Neuron (in vitro differentiated cells): Measurements from ENCODE around the gene FAM131A.
"Not testable (repeated sequence)": the region's sequence is repeated elsewhere in the genome, so short reads cannot be mapped to it uniquely, and the experiment has no call there.

Source experiments
- H2AFZ ChIP-seq: one replicate; pipeline ENCODE4 v1.6.1; 2013; ENCODE audit warnings: low read depth, mild to moderate bottlenecking, inconsistent platforms, low read length, moderate library complexity
- H3K27me3 ChIP-seq: one replicate; pipeline ENCODE4 v1.6.1; 2013; ENCODE audit warnings: low read length; ENCODE audit not compliant: insufficient read depth
- H3K36me3 ChIP-seq: one replicate; pipeline ENCODE4 v1.6.1; 2013; ENCODE audit warnings: low read length; ENCODE audit not compliant: insufficient read depth
- H3K4me1 ChIP-seq: one replicate; pipeline ENCODE4 v1.6.1; 2013; ENCODE audit warnings: low read length; ENCODE audit not compliant: insufficient read depth
- H3K4me3 ChIP-seq: 2 replicates; pipeline ENCODE4 v1.5.1; 2013; ENCODE audit warnings: mild to moderate bottlenecking, low read length, moderate library complexity
- H3K9me3 ChIP-seq: one replicate; pipeline ENCODE4 v1.6.1; 2013; ENCODE audit warnings: low read length

Gene FAM131A

DNA sequence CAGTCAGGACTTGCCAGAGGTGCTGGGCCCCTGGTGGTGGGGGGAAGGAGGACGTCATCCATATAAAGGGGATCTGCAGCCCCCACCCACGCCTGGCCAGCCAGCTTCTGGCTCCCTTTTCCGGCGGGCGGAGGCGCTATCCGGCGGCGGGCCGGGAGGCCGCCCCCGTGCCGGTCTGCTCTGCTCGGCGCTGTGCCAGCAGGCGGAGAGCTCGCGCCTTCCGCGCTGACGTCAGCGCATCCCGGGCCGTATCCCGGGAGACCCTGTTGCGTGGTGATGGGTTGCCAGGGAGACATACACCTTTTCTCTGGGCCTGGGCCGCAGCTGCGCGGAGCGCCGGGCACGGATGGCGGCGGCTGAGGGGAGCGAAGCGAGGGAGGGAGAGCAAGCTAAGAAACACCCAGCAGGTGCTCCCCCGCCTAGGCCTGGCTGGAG, 1.1 kb downstream of the FAM131A start:
- H3K27me3 ChIP-seq: no peaks in the 10 kb centered on the region
- peak overlapping the region; percentile 43 for H3K4me3 ChIP-seq
- no peaks in the 10 kb centered on the region for H3K9me3 ChIP-seq
- H3K4me1 ChIP-seq: peaks cover 33% of the 10 kb centered on the region
- peaks cover 30% of the 10 kb centered on the region for H3K36me3 ChIP-seq
- H2AFZ ChIP-seq: no peak overlapping the region

DNA sequence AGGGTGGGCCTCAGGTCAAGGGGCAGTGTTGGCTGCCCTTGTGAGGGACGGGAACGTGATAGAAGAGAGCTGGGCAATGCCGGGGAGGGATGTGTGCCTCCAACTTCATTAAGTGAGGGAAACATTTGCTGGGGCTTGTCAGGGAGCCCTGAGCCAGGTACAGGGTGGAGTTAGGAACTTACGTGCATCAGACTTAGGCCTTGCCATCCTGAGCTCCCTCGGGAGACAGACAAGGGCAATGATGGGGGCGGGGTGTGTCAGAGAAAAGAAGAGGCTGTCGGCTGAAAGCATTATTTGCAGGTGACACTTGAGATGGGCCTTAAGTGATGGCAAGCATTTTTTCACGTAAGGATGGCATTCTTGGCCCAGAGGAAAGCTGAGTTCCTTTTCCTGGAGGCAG, 1.6 kb downstream of the FAM131A start:
- Histone ChIP-seq H2AFZ (no peak overlapping the region), H3K4me1 (peaks cover 33% of the 10 kb centered on the region), H3K27me3 (no peaks in the 10 kb centered on the region), H3K36me3 (peaks cover 28% of the 10 kb centered on the region), H3K4me3 (peak overlapping the region; percentile 43), H3K9me3 (no peaks in the 10 kb centered on the region)

DNA sequence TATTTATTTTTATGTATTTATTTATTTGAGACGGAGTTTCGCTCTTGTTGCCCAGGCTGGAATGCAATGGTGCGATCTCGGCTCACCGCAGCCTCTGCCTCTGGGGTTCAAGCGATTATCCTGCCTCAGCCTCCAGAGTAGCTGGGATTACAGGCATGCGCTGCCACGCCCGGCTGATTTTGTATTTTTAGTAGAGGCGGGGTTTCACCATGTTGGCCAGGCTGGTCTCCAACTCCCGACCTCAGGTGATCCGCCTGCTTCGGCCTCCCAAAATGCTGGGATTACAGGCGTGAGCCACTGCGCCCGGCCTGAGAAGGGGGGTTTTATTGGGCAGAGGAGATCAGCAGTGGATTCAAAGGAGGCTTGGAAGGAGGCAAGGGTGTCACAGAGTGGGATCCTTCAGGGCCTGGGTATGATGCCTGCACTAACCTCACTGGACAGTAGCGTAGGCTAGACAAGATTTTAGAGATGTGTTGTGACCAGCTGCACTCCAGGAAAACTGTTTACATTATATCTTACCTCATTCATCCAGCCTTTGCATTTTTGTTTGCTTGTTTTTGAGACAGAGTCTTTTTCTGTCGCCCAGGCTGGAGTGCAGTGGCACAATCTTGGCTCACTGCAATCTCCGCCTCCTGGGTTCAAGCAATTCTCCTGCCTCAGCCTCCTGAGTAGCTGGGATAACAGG, 2.2 kb downstream of the FAM131A start:
- not testable (repeated sequence) for H2AFZ ChIP-seq, H3K27me3 ChIP-seq, H3K9me3 ChIP-seq, H3K4me3 ChIP-seq
- H3K36me3 ChIP-seq: peaks cover 22% of the 10 kb centered on the region
- peaks cover 33% of the 10 kb centered on the region for H3K4me1 ChIP-seq

DNA sequence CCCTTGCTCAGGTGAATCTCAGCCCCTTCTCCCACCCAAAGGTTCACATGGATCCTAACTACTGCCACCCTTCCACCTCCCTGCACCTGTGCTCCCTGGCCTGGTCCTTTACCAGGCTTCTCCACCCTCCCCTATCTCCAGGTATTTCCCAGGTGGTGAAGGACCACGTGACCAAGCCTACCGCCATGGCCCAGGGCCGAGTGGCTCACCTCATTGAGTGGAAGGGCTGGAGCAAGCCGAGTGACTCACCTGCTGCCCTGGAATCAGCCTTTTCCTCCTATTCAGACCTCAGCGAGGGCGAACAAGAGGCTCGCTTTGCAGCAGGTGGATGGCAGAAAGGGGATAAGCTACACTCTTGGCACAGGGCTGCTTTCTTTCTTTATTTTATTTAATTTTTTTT, 4.5 kb downstream of the FAM131A start:
- Histone ChIP-seq H3K36me3 (peaks cover 29% of the 10 kb centered on the region), H2AFZ (no peak overlapping the region), H3K9me3 (no peaks in the 10 kb centered on the region), H3K4me3 (no peak overlapping the region), H3K4me1 (peaks cover 38% of the 10 kb centered on the region), H3K27me3 (no peaks in the 10 kb centered on the region)

DNA sequence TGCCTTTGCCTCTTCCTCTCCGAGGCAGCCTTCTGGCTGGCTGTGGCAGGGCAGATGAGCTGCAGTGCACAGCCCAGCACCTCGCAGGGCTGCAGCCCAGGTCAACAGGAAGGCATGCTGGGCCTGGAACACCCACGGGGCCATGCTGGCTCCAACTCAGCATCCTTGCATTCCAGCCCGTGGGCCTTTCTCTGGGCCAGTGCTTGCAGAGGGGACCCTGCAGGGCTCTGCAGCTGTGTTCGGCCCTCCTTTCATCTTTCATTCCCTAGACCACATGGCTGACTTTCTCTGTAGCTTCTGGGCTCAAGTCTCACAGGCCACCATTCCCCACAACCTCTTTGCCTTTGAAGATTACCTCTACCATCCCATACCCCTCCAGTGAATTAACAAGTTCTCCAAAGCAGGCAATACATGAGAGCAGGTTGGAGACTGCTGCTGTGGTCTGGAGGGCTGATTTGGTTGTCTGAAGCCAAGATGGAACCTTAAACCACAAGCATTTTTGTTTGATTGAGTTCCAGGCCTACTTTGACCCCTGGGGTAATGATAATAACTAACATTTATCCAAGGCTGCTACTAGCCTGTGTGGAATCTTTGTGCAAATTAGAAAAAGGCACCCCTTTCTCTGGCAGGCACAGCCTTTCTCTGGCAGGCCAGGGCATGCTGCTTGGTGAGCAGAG, 5.9 kb downstream of the FAM131A start:
- Histone ChIP-seq H3K36me3 (peaks cover 32% of the 10 kb centered on the region), H3K27me3 (no peaks in the 10 kb centered on the region), H3K9me3 (no peaks in the 10 kb centered on the region), H3K4me1 (peaks cover 25% of the 10 kb centered on the region), H3K4me3 (no peak overlapping the region), H2AFZ (no peak overlapping the region)

DNA sequence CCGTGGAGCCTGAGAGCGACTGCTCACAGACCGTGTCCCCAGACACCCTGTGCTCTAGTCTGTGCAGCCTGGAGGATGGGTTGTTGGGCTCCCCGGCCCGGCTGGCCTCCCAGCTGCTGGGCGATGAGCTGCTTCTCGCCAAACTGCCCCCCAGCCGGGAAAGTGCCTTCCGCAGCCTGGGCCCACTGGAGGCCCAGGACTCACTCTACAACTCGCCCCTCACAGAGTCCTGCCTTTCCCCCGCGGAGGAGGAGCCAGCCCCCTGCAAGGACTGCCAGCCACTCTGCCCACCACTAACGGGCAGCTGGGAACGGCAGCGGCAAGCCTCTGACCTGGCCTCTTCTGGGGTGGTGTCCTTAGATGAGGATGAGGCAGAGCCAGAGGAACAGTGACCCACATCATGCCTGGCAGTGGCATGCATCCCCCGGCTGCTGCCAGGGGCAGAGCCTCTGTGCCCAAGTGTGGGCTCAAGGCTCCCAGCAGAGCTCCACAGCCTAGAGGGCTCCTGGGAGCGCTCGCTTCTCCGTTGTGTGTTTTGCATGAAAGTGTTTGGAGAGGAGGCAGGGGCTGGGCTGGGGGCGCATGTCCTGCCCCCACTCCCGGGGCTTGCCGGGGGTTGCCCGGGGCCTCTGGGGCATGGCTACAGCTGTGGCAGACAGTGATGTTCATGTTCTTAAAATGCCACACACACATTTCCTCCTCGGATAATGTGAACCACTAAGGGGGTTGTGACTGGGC, 7.3 kb downstream of the FAM131A start:
- Histone ChIP-seq H3K4me1 (peaks cover 13% of the 10 kb centered on the region), H3K36me3 (peaks cover 35% of the 10 kb centered on the region), H3K9me3 (no peaks in the 10 kb centered on the region), H3K4me3 (no peak overlapping the region), H2AFZ (no peak overlapping the region), H3K27me3 (no peaks in the 10 kb centered on the region)

DNA sequence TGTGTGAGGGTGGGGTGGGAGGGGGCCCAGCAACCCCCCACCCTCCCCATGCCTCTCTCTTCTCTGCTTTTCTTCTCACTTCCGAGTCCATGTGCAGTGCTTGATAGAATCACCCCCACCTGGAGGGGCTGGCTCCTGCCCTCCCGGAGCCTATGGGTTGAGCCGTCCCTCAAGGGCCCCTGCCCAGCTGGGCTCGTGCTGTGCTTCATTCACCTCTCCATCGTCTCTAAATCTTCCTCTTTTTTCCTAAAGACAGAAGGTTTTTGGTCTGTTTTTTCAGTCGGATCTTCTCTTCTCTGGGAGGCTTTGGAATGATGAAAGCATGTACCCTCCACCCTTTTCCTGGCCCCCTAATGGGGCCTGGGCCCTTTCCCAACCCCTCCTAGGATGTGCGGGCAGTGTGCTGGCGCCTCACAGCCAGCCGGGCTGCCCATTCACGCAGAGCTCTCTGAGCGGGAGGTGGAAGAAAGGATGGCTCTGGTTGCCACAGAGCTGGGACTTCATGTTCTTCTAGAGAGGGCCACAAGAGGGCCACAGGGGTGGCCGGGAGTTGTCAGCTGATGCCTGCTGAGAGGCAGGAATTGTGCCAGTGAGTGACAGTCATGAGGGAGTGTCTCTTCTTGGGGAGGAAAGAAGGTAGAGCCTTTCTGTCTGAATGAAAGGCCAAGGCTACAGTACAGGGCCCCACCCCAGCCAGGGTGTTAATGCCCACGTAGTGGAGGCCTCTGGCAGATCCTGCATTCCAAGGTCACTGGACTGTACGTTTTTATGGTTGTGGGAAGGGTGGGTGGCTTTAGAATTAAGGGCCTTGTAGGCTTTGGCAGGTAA, 8.1 kb downstream of the FAM131A start:
- no peak overlapping the region for H2AFZ ChIP-seq
- H3K27me3 ChIP-seq: no peaks in the 10 kb centered on the region
- H3K36me3 ChIP-seq: peaks cover 37% of the 10 kb centered on the region
- H3K4me3 ChIP-seq: no peak overlapping the region
- no peaks in the 10 kb centered on the region for H3K9me3 ChIP-seq
- H3K4me1 ChIP-seq: peaks cover 13% of the 10 kb centered on the region

DNA sequence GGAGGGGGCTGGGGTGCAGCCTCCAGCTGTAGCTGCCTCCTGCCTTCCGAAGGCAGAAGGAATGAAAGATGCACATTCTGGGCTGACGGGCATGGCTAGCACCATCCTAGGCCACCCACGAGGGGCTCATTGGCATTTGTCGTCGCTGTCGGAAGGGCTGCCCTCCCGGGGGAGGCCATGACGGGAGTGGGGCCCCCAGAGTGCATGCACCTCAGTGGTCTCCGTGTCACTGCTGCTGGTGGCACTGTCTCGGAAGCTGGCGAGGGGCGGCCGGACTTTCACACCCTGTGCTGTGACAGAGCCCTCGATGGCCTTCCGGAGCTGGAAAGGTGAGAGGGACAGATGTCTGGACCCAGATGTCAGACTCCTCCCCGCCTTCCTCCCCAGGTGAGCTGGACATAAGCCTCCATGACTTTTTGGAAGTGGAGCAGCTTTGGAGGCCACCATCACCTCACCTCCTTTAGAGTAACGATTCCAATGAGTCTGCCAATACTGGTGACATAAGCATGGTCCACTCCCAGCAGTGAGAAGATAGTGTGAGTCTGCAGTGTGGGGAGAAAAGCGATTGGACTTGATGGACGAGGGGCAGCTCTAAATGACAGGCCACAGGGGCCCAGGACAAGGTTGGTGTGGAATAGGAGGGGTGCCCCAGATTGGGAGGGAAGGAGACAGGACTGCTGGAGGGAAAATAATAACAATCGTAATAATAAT, 9.2 kb downstream of the FAM131A start:
- H2AFZ ChIP-seq: no peak overlapping the region
- H3K9me3 ChIP-seq: no peaks in the 10 kb centered on the region
- H3K4me1 ChIP-seq: peaks cover 13% of the 10 kb centered on the region
- H3K4me3 ChIP-seq: no peak overlapping the region
- H3K27me3 ChIP-seq: no peaks in the 10 kb centered on the region
- H3K36me3 ChIP-seq: peaks cover 44% of the 10 kb centered on the region

DNA sequence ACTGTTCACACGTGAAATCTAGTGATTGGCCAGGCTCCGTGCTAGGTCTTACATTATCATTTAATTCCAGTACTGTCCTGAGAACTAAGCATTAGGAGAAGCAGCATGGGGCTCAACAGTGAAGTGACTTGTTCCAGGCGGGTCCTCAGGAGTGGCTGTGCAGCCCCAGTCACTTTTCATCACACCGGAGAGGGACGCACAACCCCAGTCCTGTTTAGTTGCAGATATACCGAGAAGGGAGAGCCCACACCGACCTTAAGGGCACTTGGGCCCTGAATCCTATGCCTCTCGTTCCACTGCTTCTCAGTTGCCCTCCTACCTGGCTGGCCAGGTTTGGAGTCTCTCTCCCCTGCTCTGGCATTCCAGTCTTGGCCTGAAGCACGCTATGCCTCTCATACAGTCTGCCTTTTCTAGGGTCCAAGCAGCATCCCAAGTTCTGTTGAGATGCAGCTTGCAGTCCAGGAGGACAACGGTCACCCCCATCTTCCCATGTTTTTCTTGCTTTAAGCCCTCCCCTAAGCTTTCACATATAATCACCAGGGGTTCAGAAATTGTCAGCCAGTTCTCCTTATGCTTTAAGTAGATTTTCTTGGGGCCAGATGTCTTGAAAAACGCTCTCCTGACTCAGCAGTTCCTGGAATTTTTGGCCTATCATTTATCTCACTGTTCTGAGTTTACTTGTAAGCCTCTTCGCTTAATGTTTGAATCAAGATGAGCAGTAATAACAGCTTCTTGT, 10.1 kb downstream of the FAM131A start:
- H3K9me3 ChIP-seq: no peaks in the 10 kb centered on the region
- H3K4me3 ChIP-seq: no peak overlapping the region
- H2AFZ ChIP-seq: no peak overlapping the region
- H3K36me3 ChIP-seq: peaks cover 50% of the 10 kb centered on the region
- no peaks in the 10 kb centered on the region for H3K27me3 ChIP-seq
- peaks cover 13% of the 10 kb centered on the region for H3K4me1 ChIP-seq

DNA sequence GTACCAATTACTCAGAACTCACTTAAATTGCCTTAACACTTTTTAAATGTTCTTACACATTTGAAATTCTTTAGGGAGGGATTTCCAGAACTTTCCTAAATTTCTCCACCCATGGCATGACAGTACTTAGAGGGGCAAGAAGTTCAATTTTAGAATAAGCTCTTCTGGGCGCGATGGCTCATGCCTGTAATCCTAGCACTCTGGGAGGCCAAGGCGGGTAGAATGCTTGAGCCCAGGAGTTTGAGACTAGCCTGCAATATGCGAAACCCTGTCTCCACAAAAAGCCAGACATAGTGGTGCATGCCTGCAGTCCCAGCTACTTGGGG, 10.6 kb downstream of the FAM131A start:
- Histone ChIP-seq H2AFZ (no peak overlapping the region), H3K4me3 (no peak overlapping the region), H3K9me3 (no peaks in the 10 kb centered on the region), H3K36me3 (peaks cover 50% of the 10 kb centered on the region), H3K27me3 (no peaks in the 10 kb centered on the region), H3K4me1 (peaks cover 13% of the 10 kb centered on the region)

DNA sequence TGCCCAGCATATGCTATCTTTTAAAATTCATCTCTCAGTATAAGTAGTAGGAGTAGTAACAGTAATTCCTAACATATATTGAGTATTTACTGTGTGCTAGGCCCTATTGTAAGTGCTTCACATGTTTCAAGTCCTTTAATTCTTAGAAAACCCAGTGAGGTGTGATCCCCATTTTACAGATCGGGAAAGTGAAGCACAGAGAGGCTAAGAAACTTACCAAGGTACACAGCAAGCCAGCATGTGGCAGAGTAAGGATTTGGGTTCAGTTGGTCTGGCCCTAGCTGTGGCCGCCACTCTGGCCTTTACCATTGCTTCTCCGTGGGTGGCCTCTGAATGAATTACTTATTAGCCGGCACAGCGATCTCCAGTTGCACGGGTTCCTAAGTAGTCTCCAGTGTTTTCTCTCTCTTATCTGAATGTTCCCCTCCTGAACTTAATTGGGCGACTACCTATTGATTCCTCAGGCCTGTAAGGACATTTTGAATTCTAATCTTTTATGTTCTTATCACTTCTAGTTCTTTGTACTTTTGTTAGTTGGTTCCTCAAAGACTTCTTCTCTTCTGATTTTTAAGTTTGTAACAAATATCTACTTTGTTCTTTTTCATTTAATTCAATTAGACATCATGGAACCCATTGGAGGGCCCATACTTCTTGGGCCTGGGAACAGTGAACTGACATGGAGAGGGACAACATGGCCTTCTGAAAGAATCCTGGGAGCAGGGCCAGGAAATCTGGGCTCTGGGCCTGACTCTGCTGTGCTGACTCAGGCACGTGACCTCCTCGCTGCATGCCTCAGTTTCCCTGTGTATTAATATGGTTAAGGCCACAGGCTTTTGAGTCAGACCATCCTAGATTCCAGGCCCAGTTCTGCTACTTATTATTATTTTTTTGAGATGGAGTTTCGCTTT, 12.4 kb downstream of the FAM131A start:
- H3K4me3 ChIP-seq: no peak overlapping the region
- H3K4me1 ChIP-seq: peaks cover 10% of the 10 kb centered on the region
- H3K27me3 ChIP-seq: no peaks in the 10 kb centered on the region
- H2AFZ ChIP-seq: no peak overlapping the region
- peaks cover 56% of the 10 kb centered on the region for H3K36me3 ChIP-seq
- no peaks in the 10 kb centered on the region for H3K9me3 ChIP-seq
